GM12878 (cell line): Measurements from ENCODE around the gene FAM47E. TPM values are rescaled to one million over a fixed set of nuclear protein-coding genes. Genes with fewer than 3 reads are reported as not detected.

Source experiments
- ATAC-seq: fragments of 200-7000 bp; cut with Tn5 transposase; 3 replicates; pipeline ENCODE4 v1.9.1; 2020; ENCODE audit warnings: mild to moderate bottlenecking, moderate library complexity
- BruUV-seq: library from RNA; stranded (reverse); fragments of 400-500 nt; replicated peaks from 2 replicates; lab custom pipeline; 2021; lab: Mats Ljungman, UMichigan
- CTCF ChIA-PET: fragments of 300-600 bp; sonication (Branson Sonifier 250); formaldehyde crosslinking; extraction: SDS; loops from one replicate; lab custom pipeline; 2021; ENCODE audit warnings: inconsistent platforms; lab: Yijun Ruan, JAX
- POLR2A ChIA-PET: fragments of 350-600 bp; formaldehyde crosslinking; extraction: SDS; loops from one replicate; lab custom pipeline; 2021; ENCODE audit warnings: inconsistent platforms; lab: Charles Lee
- RAD21 ChIA-PET: fragments of 300-600 bp; sonication (Branson Sonifier 250); formaldehyde crosslinking; loops from one replicate; lab custom pipeline; 2023; ENCODE audit warnings: antibody characterized with exemption; ENCODE audit not compliant: unreplicated experiment; lab: Charles Lee
- SMC1A ChIA-PET: fragments of 300-600 bp; sonication (Branson Sonifier 250); formaldehyde crosslinking; loops from one replicate; lab custom pipeline; 2023; ENCODE audit not compliant: unreplicated experiment, uncharacterized antibody; lab: Charles Lee
- DNase-seq: peaks from one replicate; pipeline ENCODE4 v3.0.0-alpha.2; 2011; ENCODE audit warnings: low read depth, low spot score
- FAIRE-seq: peaks from 3 replicates; lab custom pipeline; 2011; peaks lifted over from hg19 to GRCh38; lab: Jason Lieb, UNC
- H2AFZ ChIP-seq: 2 replicates; pipeline ENCODE4 v1.6.0; 2011; ENCODE audit warnings: low read depth, low read length, control low read depth; ENCODE audit not compliant: control insufficient read depth
- H3K27ac ChIP-seq: 2 replicates; pipeline ENCODE4 v1.5.1; 2011; ENCODE audit warnings: control low read depth; ENCODE audit not compliant: control insufficient read depth, insufficient read depth
- H3K27me3 ChIP-seq, 2 experiments: replicated peaks in 1 of 2; 2 replicates each; pipeline versions ENCODE4 v1.6.0 to v1.6.1; 2011; ENCODE audit warnings: low read length in 1 of 2; ENCODE audit not compliant: control insufficient read depth in 2 of 2, insufficient read depth in 2 of 2
- H3K36me3 ChIP-seq, 2 experiments: 2 replicates each; pipeline ENCODE4 v1.5.1; 2011; ENCODE audit warnings: low read length in 1 of 2; ENCODE audit not compliant: control insufficient read depth in 2 of 2, insufficient read depth in 2 of 2
- H3K4me1 ChIP-seq: 2 replicates; pipeline ENCODE4 v1.6.1; 2011; ENCODE audit warnings: mild to moderate bottlenecking, low read length, moderate library complexity, mixed read lengths; ENCODE audit not compliant: control insufficient read depth, insufficient read depth
- H3K4me2 ChIP-seq: 2 replicates; pipeline ENCODE4 v1.6.0; 2011; ENCODE audit warnings: control low read depth; ENCODE audit not compliant: control insufficient read depth, insufficient read depth
- H3K4me3 ChIP-seq: fragments of 200-600 bp; sonication (generic); 2 replicates; pipeline ENCODE4 v1.5.1; 2016
- H3K79me2 ChIP-seq: 2 replicates; pipeline ENCODE4 v1.6.0; 2011; ENCODE audit warnings: low read length; ENCODE audit not compliant: control insufficient read depth, insufficient read depth
- H3K9ac ChIP-seq: 2 replicates; pipeline ENCODE4 v1.8.0; 2011; ENCODE audit warnings: low read length, control low read depth, mixed read lengths; ENCODE audit not compliant: control insufficient read depth, insufficient read depth
- H3K9me3 ChIP-seq: replicated peaks from 3 replicates; pipeline ENCODE4 v1.5.1; 2011; ENCODE audit warnings: mild to moderate bottlenecking, low read length; ENCODE audit not compliant: control insufficient read depth, insufficient read depth
- H4K20me1 ChIP-seq: 2 replicates; pipeline ENCODE4 v1.6.0; 2011; ENCODE audit not compliant: control insufficient read depth, insufficient read depth
- JUND ChIP-seq: IDR thresholded peaks from 2 replicates; pipeline ENCODE4 v1.6.1; 2012; ENCODE audit warnings: low read depth, mild to moderate bottlenecking, low read length, improper control_type of control experiment, moderate library complexity
- NFYB ChIP-seq: IDR thresholded peaks from 2 replicates; pipeline ENCODE4 v1.6.1; 2011; ENCODE audit warnings: low read depth, mild to moderate bottlenecking, low read length, improper control_type of control experiment, moderate library complexity; ENCODE audit not compliant: insufficient read depth
- PAX8 ChIP-seq: fragments of 450-650 bp; IDR thresholded peaks from 2 replicates; pipeline ENCODE4 v1.6.1; 2017; ENCODE audit warnings: mild to moderate bottlenecking, moderate library complexity
- RCOR1 ChIP-seq: conservative IDR thresholded peaks from 2 replicates; pipeline ENCODE4 v1.6.1; 2012; ENCODE audit warnings: low read depth, low read length, improper control_type of control experiment
- SP1 ChIP-seq: IDR thresholded peaks from one replicate; pipeline ENCODE4 v1.6.1; 2011; ENCODE audit warnings: low read depth, low read length
- ZSCAN29 ChIP-seq: fragments of 450-650 bp; IDR thresholded peaks from 2 replicates; pipeline ENCODE4 v1.6.1; 2017; ENCODE audit warnings: mild to moderate bottlenecking, moderate library complexity
- WGBS: methylation state at CpG from one replicate; pipeline ENCODE4 v1.1.6; 2016; ENCODE audit warnings: low lambda C conversion rate; ENCODE audit not compliant: insufficient replicate concordance, insufficient coverage; ENCODE audit errors: missing lambda C conversion rate; 5-methylcytosine and 5-hydroxymethylcytosine counted together
- in situ Hi-C: fragments of 300-500 bp; cut with MboI; formaldehyde crosslinking; loops from 9 replicates; pipeline ENCODE4 v1.14.3; 2018; ENCODE audit warnings: mixed read lengths
- intact Hi-C: fragments of 100-400 bp; cut with micrococcal nuclease; formaldehyde crosslinking; loops from one replicate; pipeline ENCODE4 v1.14.2; 2022; ENCODE audit not compliant: unreplicated experiment
- polyA plus RNA-seq, 11 experiments: library from polyadenylated mRNA; depleted of rRNA in 4 of 11; unstranded in 6 of 11; stranded (reverse) in 5 of 11; fragments of >200 nt; fragmentation: Nextera tagmentation in 4 of 11; fragmentation: Illumina TruSeq in 1 of 11; extraction: Ambion mirVana in 4 of 11; extraction: Trizol in 1 of 11; gene quantifications; 1 replicate in 1 of 11; 2 replicates in 10 of 11; pipeline versions ENCODE4 v1.2.1 to v1.2.3, GENCODE V29; 2011 to 2016; ENCODE audit warnings: inconsistent platforms in 2 of 11, missing spikeins in 2 of 11, low read depth in 1 of 11
- total RNA-seq, 4 experiments: library from RNA; depleted of rRNA in 3 of 4; stranded (reverse); fragments of >200 nt in 3 of 4; fragmentation: Illumina TruSeq in 1 of 4; extraction: Trizol in 1 of 4; gene quantifications; 2 replicates each; pipeline versions ENCODE4 v1.2.1 to v1.2.3, GENCODE V29; 2013 to 2021
- TF ChIP-seq, protein P1 (sequence below): fragments of 150-350 bp; IDR thresholded peaks from 2 replicates; pipeline ENCODE4 v1.6.1; 2014; ENCODE audit warnings: mild to moderate bottlenecking, low read depth, low read length
- TF ChIP-seq, protein P2 (sequence below): IDR thresholded peaks from 2 replicates; pipeline ENCODE4 v1.6.1; 2012; ENCODE audit warnings: low read length, inconsistent platforms

Gene FAM47E
- total and polyA plus RNA-seq, 10 of the 15 experiments (the other 5 are each of a cell fraction or from before 2014, with no cell fraction given): 0.03 TPM; not detected in 9

DNA sequence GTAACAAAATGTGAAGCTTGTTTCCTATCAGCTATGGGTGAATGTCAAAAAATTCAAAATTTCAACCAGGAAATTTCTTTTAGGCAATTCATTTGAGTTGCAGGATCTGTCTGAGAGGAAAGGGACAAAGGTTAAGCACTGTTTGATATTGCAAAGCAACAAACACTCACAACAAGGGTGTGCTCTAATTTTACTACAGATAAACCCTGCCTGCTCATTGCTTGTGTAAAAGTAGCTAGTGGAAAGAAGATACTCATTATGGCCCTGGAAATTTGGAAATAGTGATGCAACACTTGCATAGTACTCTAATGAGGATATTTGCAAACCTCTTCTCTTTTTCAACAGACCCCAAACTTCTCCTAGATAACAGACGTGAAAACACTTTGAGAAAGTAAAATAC lies 27.1 kb downstream of the FAM47E start:
- in situ Hi-C loops: no loop called here
- H3K4me1 ChIP-seq: no peaks in the 10 kb centered on the region
- no TSS peak for BruUV-seq
- H3K36me3 ChIP-seq: no peaks in the 10 kb centered on the region
- no peak overlapping the region for H3K4me2 ChIP-seq
- H3K27me3 ChIP-seq: peaks cover 0 to 3% of the 10 kb centered on the region in 2 experiments; a peak in 3 of 4 replicates
- CTCF ChIA-PET: interaction anchor here (0.8 to 1.5 kb wide), 3 partner anchors 29 to 226 kb away, joined by 3 to 4 read pairs (median 3); no protein-coding TSS in a partner anchor
- TF ChIP-seq RCOR1 (no peak), ZSCAN29 (no peak), JUND (no peak), PAX8 (no peak), NFYB (no peak), SP1 (no peak)
- TF ChIP-seq, protein P1, sequence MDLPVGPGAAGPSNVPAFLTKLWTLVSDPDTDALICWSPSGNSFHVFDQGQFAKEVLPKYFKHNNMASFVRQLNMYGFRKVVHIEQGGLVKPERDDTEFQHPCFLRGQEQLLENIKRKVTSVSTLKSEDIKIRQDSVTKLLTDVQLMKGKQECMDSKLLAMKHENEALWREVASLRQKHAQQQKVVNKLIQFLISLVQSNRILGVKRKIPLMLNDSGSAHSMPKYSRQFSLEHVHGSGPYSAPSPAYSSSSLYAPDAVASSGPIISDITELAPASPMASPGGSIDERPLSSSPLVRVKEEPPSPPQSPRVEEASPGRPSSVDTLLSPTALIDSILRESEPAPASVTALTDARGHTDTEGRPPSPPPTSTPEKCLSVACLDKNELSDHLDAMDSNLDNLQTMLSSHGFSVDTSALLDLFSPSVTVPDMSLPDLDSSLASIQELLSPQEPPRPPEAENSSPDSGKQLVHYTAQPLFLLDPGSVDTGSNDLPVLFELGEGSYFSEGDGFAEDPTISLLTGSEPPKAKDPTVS: no peak
- TF ChIP-seq, protein P2, sequence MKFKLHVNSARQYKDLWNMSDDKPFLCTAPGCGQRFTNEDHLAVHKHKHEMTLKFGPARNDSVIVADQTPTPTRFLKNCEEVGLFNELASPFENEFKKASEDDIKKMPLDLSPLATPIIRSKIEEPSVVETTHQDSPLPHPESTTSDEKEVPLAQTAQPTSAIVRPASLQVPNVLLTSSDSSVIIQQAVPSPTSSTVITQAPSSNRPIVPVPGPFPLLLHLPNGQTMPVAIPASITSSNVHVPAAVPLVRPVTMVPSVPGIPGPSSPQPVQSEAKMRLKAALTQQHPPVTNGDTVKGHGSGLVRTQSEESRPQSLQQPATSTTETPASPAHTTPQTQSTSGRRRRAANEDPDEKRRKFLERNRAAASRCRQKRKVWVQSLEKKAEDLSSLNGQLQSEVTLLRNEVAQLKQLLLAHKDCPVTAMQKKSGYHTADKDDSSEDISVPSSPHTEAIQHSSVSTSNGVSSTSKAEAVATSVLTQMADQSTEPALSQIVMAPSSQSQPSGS: no peak
- no peak overlapping the region for H3K4me3 ChIP-seq
- no peak overlapping the region for H3K27ac ChIP-seq
- intact Hi-C loops: no loop called here
- no peaks in the 10 kb centered on the region for H3K79me2 ChIP-seq
- H4K20me1 ChIP-seq: no peaks in the 10 kb centered on the region
- ATAC-seq (no peak), FAIRE-seq (no peak), DNase-seq (no peak)
- POLR2A ChIA-PET: no interaction called here
- H3K9me3 ChIP-seq: no peaks in the 10 kb centered on the region
- no peak overlapping the region for H2AFZ ChIP-seq
- SMC1A ChIA-PET: interaction anchor here (1.2 to 2.2 kb wide), 3 partner anchors 9 to 17 kb away, joined by 3 to 9 read pairs (median 4); no protein-coding TSS in a partner anchor
- no peak overlapping the region for H3K9ac ChIP-seq
- RAD21 ChIA-PET: interaction anchor here (1.5 kb wide), 1 partner anchor 24 kb away, joined by 3 read pairs; no protein-coding TSS in a partner anchor
- 0% methylated on average over 1 of the region's 1 CpG for WGBS
